GM19395 (cell line): Measurements from ENCODE around the gene RASGRP1.
"Not testable (repeated sequence)": the region's sequence is repeated elsewhere in the genome, so short reads cannot be mapped to it uniquely, and the experiment has no call there.

ENCODE experiments used
- ATAC-seq: cut with Tn5 transposase; IDR thresholded peaks from one replicate; pipeline ENCODE4 v1.9.1; 2021; ENCODE audit warnings: mild to moderate bottlenecking, moderate library complexity; ENCODE audit not compliant: unreplicated experiment

RASGRP1 gene

GRCh38 chr15:38564557-38565286, at the start of gene RASGRP1:
Gene RASGRP1 (minus strand): TSS chr15:38564814. CDS start chr15:38564628, 186 bp downstream.
- peak; percentile 60 for ATAC-seq

- ATAC-seq, result no peak
Observed at GRCh38 chr15:38613085-38613484, 48.5 kb upstream of the RASGRP1 start.

- ATAC-seq, result no peak
Observed at GRCh38 chr15:38612159-38612863, 47.7 kb upstream of the RASGRP1 start.

GRCh38 chr15:38611228-38611627, 46.6 kb upstream of the RASGRP1 start:
- ATAC-seq, result no peak

GRCh38 chr15:38610748-38611147, 46.1 kb upstream of the RASGRP1 start:
- peak; percentile 49 for ATAC-seq

- no peak for ATAC-seq
Observed at GRCh38 chr15:38609097-38609738, 44.6 kb upstream of the RASGRP1 start.

GRCh38 chr15:38608682-38609081, 44.1 kb upstream of the RASGRP1 start:
- no peak for ATAC-seq

GRCh38 chr15:38605744-38606143, 41.1 kb upstream of the RASGRP1 start:
- no peak for ATAC-seq

- no peak for ATAC-seq
Observed at GRCh38 chr15:38603672-38604071, 39.1 kb upstream of the RASGRP1 start.

- ATAC-seq, result no peak
Observed at GRCh38 chr15:38602910-38603670, 38.5 kb upstream of the RASGRP1 start.

- no peak for ATAC-seq
Observed at GRCh38 chr15:38600236-38600635, 35.6 kb upstream of the RASGRP1 start.

GRCh38 chr15:38598749-38599148, 34.1 kb upstream of the RASGRP1 start:
- ATAC-seq, result no peak

GRCh38 chr15:38597219-38597800, 32.7 kb upstream of the RASGRP1 start:
- ATAC-seq, result no peak

- ATAC-seq, result no peak
Observed at GRCh38 chr15:38593524-38593923, 28.9 kb upstream of the RASGRP1 start.

GRCh38 chr15:38589502-38589901, 24.9 kb upstream of the RASGRP1 start:
- ATAC-seq, result no peak

GRCh38 chr15:38588672-38589071, 24.1 kb upstream of the RASGRP1 start:
- ATAC-seq, result no peak

GRCh38 chr15:38587214-38587613, 22.6 kb upstream of the RASGRP1 start:
- no peak for ATAC-seq

- ATAC-seq, result not testable (repeated sequence)
Observed at GRCh38 chr15:38586005-38586404, 21.4 kb upstream of the RASGRP1 start.

- ATAC-seq, result no peak
Observed at GRCh38 chr15:38578626-38579025, 14.0 kb upstream of the RASGRP1 start.

- no peak for ATAC-seq
Observed at GRCh38 chr15:38577424-38577987, 12.9 kb upstream of the RASGRP1 start.
